Endodermal cell (in vitro differentiated cells): Measurements from ENCODE around the gene MTCH2. TPM values are rescaled to one million over a fixed set of nuclear protein-coding genes. Genes with fewer than 3 reads are reported as not detected.
"Not testable (repeated sequence)": the region's sequence is repeated elsewhere in the genome, so short reads cannot be mapped to it uniquely, and the experiment has no call there.

Experiments
- DNase-seq: peaks from one replicate; pipeline ENCODE4 v3.0.0-alpha.2; 2017
- H3K27ac ChIP-seq: 2 replicates; pipeline ENCODE4 v1.5.1; 2013; ENCODE audit warnings: mild to moderate bottlenecking, low read depth, low read length, moderate library complexity
- H3K27me3 ChIP-seq: 2 replicates; pipeline ENCODE4 v1.6.1; 2013; ENCODE audit warnings: mild to moderate bottlenecking, low read length, moderate library complexity; ENCODE audit not compliant: insufficient read depth, control insufficient read depth, poor library complexity, severe bottlenecking
- H3K36me3 ChIP-seq: 2 replicates; pipeline ENCODE4 v1.7.0; 2013; ENCODE audit warnings: mild to moderate bottlenecking, low read length, moderate library complexity; ENCODE audit not compliant: control insufficient read depth, insufficient read depth
- H3K4me1 ChIP-seq: one replicate; pipeline ENCODE4 v1.7.0; 2013; ENCODE audit warnings: low read length; ENCODE audit not compliant: control insufficient read depth, insufficient read depth
- H3K4me3 ChIP-seq: 2 replicates; pipeline ENCODE4 v1.5.1; 2013; ENCODE audit warnings: mild to moderate bottlenecking, low read length, moderate library complexity
- H3K9ac ChIP-seq: 2 replicates; pipeline ENCODE4 v1.6.1; 2013; ENCODE audit warnings: mild to moderate bottlenecking, low read length, moderate library complexity; ENCODE audit not compliant: poor library complexity, severe bottlenecking; ENCODE audit errors: extremely low read depth
- H3K9me3 ChIP-seq: 2 replicates; pipeline ENCODE4 v1.6.1; 2013; ENCODE audit warnings: mild to moderate bottlenecking, low read length, moderate library complexity; ENCODE audit not compliant: control insufficient read depth
- H3K27ac Mint-ChIP-seq: 2 replicates; pipeline ENCODE4 v1.8.0; 2020; ENCODE audit warnings: mixed read lengths
- H3K27me3 Mint-ChIP-seq: 2 replicates; pipeline ENCODE4 v1.8.0; 2021; ENCODE audit warnings: mild to moderate bottlenecking, mixed read lengths; ENCODE audit not compliant: insufficient read depth
- H3K36me3 Mint-ChIP-seq: 2 replicates; pipeline ENCODE4 v1.8.0; 2020; ENCODE audit warnings: low read depth, mixed read lengths
- H3K4me1 Mint-ChIP-seq: 2 replicates; pipeline ENCODE4 v1.8.0; 2020; ENCODE audit warnings: mixed read lengths
- H3K4me3 Mint-ChIP-seq: 2 replicates; pipeline ENCODE4 v1.8.0; 2020; ENCODE audit warnings: mild to moderate bottlenecking, moderate library complexity, mixed read lengths
- H3K9me3 Mint-ChIP-seq: 2 replicates; pipeline ENCODE4 v1.8.0; 2020; ENCODE audit warnings: mild to moderate bottlenecking, mixed read lengths
- CTCF ChIP-seq: fragments of 200-600 bp; sonication (generic); conservative IDR thresholded peaks from 2 replicates; pipeline ENCODE4 v1.5.0; 2021; ENCODE audit warnings: antibody characterized with exemption, mild to moderate bottlenecking
- WGBS, 2 experiments: methylation state at CpG; one replicate each; pipeline versions ENCODE4 v1.1.5 to v1.1.7; 2013; ENCODE audit warnings: missing lambda C conversion rate in 2 of 2, mixed read lengths in 1 of 2; ENCODE audit not compliant: insufficient coverage in 1 of 2, insufficient read length in 1 of 2; 5-methylcytosine and 5-hydroxymethylcytosine counted together
- total RNA-seq, 2 donors: library from RNA; stranded (reverse); fragmentation: NEBNext Ultra II Directional in 1 of 2; extraction: Animal tissue kit (Norgen Biotek cat#: 25700) in 1 of 2; gene quantifications; 2 replicates in 1 of 2; 3 replicates in 1 of 2; pipeline ENCODE4 v1.2.1, GENCODE V29; 2021

MTCH2 gene
- total RNA-seq, 2 donors from 2014 or later: 123 to 147 TPM

GRCh38 chr11:47688991-47689390, 46.6 kb upstream of the MTCH2 start:
- no peaks in the 10 kb centered on the region for H3K9me3 ChIP-seq
- WGBS, 2 experiments: 96 to 100% methylated on average over 1 to 2 of the region's 2 CpGs
- H3K4me1 Mint-ChIP-seq: no peaks in the 10 kb centered on the region

GRCh38 chr11:47688111-47688510, 45.8 kb upstream of the MTCH2 start:
- 94 to 100% methylated on average over 3 to 4 of the region's 4 CpGs for WGBS, 2 experiments
- H3K36me3 ChIP-seq: no peaks in the 10 kb centered on the region
- TF ChIP-seq CTCF: no peak
- Mint-ChIP-seq H3K4me1 (no peaks in the 10 kb centered on the region), H3K27ac (no peak overlapping the region), H3K4me3 (no peak overlapping the region), H3K27me3 (no peaks in the 10 kb centered on the region), H3K36me3 (no peaks in the 10 kb centered on the region), H3K9me3 (no peaks in the 10 kb centered on the region)
- no peaks in the 10 kb centered on the region for H3K4me1 ChIP-seq
- DNase-seq: no peak
- no peaks in the 10 kb centered on the region for H3K9me3 ChIP-seq
- H3K9ac ChIP-seq: no peak overlapping the region
- no peak overlapping the region for H3K4me3 ChIP-seq
- no peaks in the 10 kb centered on the region for H3K27me3 ChIP-seq
- no peak overlapping the region for H3K27ac ChIP-seq

More at GRCh38 chr11:47688991-47689390, 46.6 kb upstream of the MTCH2 start:
- Histone ChIP-seq H3K4me1 (no peaks in the 10 kb centered on the region), H3K9ac (no peak overlapping the region), H3K27ac (no peak overlapping the region), H3K27me3 (no peaks in the 10 kb centered on the region), H3K4me3 (no peak overlapping the region), H3K36me3 (no peaks in the 10 kb centered on the region)
- H3K36me3 Mint-ChIP-seq: no peaks in the 10 kb centered on the region
- no peak for TF ChIP-seq CTCF
- no peak overlapping the region for H3K4me3 Mint-ChIP-seq
- H3K27me3 Mint-ChIP-seq: no peaks in the 10 kb centered on the region
- DNase-seq: no peak
- H3K27ac Mint-ChIP-seq: no peak overlapping the region
- H3K9me3 Mint-ChIP-seq: no peaks in the 10 kb centered on the region

- not testable (repeated sequence) for H3K27ac Mint-ChIP-seq, H3K27me3 ChIP-seq, H3K36me3 ChIP-seq, H3K4me1 ChIP-seq, H3K27me3 Mint-ChIP-seq, H3K9me3 ChIP-seq, H3K27ac ChIP-seq, DNase-seq, H3K4me3 ChIP-seq, H3K9ac ChIP-seq, H3K4me1 Mint-ChIP-seq, H3K4me3 Mint-ChIP-seq, H3K36me3 Mint-ChIP-seq, H3K9me3 Mint-ChIP-seq
- WGBS, 2 experiments: 100% methylated on average over 2 of the region's 3 CpGs; no CpG with 5 or more reads in 1 of the 2 experiments
Measured at GRCh38 chr11:47686704-47687103, 44.3 kb upstream of the MTCH2 start.

GRCh38 chr11:47686151-47686550, 43.8 kb upstream of the MTCH2 start:
- no peak overlapping the region for H3K27ac ChIP-seq
- no peak overlapping the region for H3K4me3 ChIP-seq
- H3K36me3 ChIP-seq: no peaks in the 10 kb centered on the region
- H3K27me3 Mint-ChIP-seq: no peaks in the 10 kb centered on the region
- H3K27ac Mint-ChIP-seq: no peak overlapping the region
- no peak overlapping the region for H3K4me3 Mint-ChIP-seq
- H3K9me3 Mint-ChIP-seq: no peaks in the 10 kb centered on the region
- H3K4me1 ChIP-seq: peaks cover 8% of the 10 kb centered on the region
- no peak overlapping the region for H3K9ac ChIP-seq
- peaks cover 11% of the 10 kb centered on the region for H3K4me1 Mint-ChIP-seq
- no peak for TF ChIP-seq CTCF
- no peak for DNase-seq
- WGBS, 2 experiments: 100% methylated on average over 1 of the region's 1 CpG; no CpG with 5 or more reads in 1 of the 2 experiments
- no peaks in the 10 kb centered on the region for H3K9me3 ChIP-seq
- H3K36me3 Mint-ChIP-seq: no peaks in the 10 kb centered on the region
- no peaks in the 10 kb centered on the region for H3K27me3 ChIP-seq
